Kidney epithelial cell (primary cell): ENCODE data around the gene TMEM158. TPM values are rescaled to one million over a fixed set of nuclear protein-coding genes. Genes with fewer than 3 reads are reported as not detected.

Experiments used
- DNase-seq: peaks from one replicate; pipeline ENCODE4 v3.0.0-alpha.2; 2010; ENCODE audit warnings: low read depth
- H3K27me3 ChIP-seq: 2 replicates; pipeline ENCODE4 v1.6.0; 2011; ENCODE audit warnings: low read length; ENCODE audit not compliant: control insufficient read depth, insufficient read depth
- H3K36me3 ChIP-seq: 2 replicates; pipeline ENCODE4 v1.5.1; 2011; ENCODE audit warnings: low read length; ENCODE audit not compliant: control insufficient read depth, insufficient read depth
- H3K4me3 ChIP-seq: 2 replicates; pipeline ENCODE4 v1.5.1; 2011; ENCODE audit warnings: low read depth, mild to moderate bottlenecking, control low read depth, low read length
- total RNA-seq: library from RNA; depleted of rRNA; stranded (reverse); fragments of >200 nt; gene quantifications from 2 replicates; pipeline ENCODE4 v1.2.3, GENCODE V29; 2015
- TF ChIP-seq, protein P1 (sequence below): IDR thresholded peaks from 2 replicates; pipeline ENCODE4 v1.5.1; 2011; ENCODE audit warnings: mild to moderate bottlenecking, moderate library complexity, low read length, control low read depth, inconsistent platforms; ENCODE audit not compliant: insufficient read depth, poor library complexity, severe bottlenecking

TMEM158 gene
- total RNA-seq, 1 donor from 2014 or later, result 5.8 TPM

- H3K36me3 ChIP-seq, result no peaks in the 10 kb centered on the region
- H3K27me3 ChIP-seq, result no peaks in the 10 kb centered on the region
- no peak overlapping the region for H3K4me3 ChIP-seq
- no peak for DNase-seq
- TF ChIP-seq, protein P1, sequence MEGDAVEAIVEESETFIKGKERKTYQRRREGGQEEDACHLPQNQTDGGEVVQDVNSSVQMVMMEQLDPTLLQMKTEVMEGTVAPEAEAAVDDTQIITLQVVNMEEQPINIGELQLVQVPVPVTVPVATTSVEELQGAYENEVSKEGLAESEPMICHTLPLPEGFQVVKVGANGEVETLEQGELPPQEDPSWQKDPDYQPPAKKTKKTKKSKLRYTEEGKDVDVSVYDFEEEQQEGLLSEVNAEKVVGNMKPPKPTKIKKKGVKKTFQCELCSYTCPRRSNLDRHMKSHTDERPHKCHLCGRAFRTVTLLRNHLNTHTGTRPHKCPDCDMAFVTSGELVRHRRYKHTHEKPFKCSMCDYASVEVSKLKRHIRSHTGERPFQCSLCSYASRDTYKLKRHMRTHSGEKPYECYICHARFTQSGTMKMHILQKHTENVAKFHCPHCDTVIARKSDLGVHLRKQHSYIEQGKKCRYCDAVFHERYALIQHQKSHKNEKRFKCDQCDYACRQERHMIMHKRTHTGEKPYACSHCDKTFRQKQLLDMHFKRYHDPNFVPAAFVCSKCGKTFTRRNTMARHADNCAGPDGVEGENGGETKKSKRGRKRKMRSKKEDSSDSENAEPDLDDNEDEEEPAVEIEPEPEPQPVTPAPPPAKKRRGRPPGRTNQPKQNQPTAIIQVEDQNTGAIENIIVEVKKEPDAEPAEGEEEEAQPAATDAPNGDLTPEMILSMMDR, result no peak
Measured at GRCh38 chr3:45191924-45192417, 34.1 kb downstream of the TMEM158 start.

GRCh38 chr3:45191424-45191823, 34.7 kb downstream of the TMEM158 start:
- Histone ChIP-seq H3K36me3 (no peaks in the 10 kb centered on the region), H3K27me3 (no peaks in the 10 kb centered on the region), H3K4me3 (no peak overlapping the region)
- TF ChIP-seq, protein P1, result no peak
- DNase-seq, result no peak

GRCh38 chr3:45188719-45189659, 37.1 kb downstream of the TMEM158 start:
- TF ChIP-seq, protein P1, result no peak
- Histone ChIP-seq H3K4me3 (no peak overlapping the region), H3K36me3 (no peaks in the 10 kb centered on the region), H3K27me3 (no peaks in the 10 kb centered on the region)
- no peak for DNase-seq

DNA sequence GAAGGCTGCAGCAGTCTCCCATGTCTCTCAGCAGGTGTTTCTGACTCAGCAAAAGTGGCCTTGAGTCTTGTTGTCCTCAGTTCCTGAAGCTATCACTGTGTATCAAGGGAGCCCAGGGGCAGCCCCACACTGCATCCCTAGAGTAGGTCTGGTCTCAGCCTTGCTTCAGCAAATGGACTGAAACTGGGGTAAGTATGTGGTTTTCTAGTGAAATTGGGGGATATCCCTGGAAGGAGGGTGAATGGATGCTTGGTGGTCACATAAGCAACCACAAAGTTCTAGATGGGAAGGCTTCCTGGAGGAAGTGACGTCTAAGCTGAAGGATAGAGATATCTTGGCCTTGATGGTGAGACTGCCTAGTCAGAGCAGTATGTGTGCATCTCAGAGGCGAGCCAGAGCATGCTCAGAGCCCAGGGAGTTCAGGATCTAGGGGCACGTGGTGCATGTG, 38.4 kb downstream of the TMEM158 start:
- TF ChIP-seq, protein P1, result no peak
- Histone ChIP-seq H3K27me3 (no peaks in the 10 kb centered on the region), H3K4me3 (no peak overlapping the region), H3K36me3 (no peaks in the 10 kb centered on the region)
- no peak for DNase-seq

- H3K27me3 ChIP-seq, result no peaks in the 10 kb centered on the region
- H3K36me3 ChIP-seq, result no peaks in the 10 kb centered on the region
- TF ChIP-seq, protein P1, result no peak
- DNase-seq, result no peak
- H3K4me3 ChIP-seq, result no peak overlapping the region
Measured at GRCh38 chr3:45186871-45187270, 39.2 kb downstream of the TMEM158 start.
